Loucy (cell line): ENCODE data around the gene SCFD2.

Experiments
- H2AFZ ChIP-seq: fragments of 200-600 bp; sonication (generic); 2 replicates; pipeline ENCODE4 v1.6.0; 2016; ENCODE audit warnings: antibody characterized with exemption, mild to moderate bottlenecking, low read length, moderate library complexity
- H3F3A ChIP-seq: fragments of 200-600 bp; 2 replicates; pipeline ENCODE4 v1.6.0; 2016; ENCODE audit warnings: antibody characterized with exemption, low read depth, mild to moderate bottlenecking
- H3K27me3 ChIP-seq: fragments of 200-600 bp; sonication (generic); 2 replicates; pipeline ENCODE4 v1.6.1; 2014; ENCODE audit warnings: low read length, mild to moderate bottlenecking; ENCODE audit not compliant: insufficient read depth, poor library complexity, severe bottlenecking
- H3K36me3 ChIP-seq: fragments of 200-600 bp; sonication (generic); 2 replicates; pipeline ENCODE4 v1.6.1; 2016; ENCODE audit warnings: low read length; ENCODE audit not compliant: insufficient read depth
- H3K4me1 ChIP-seq: fragments of 200-600 bp; sonication (generic); 2 replicates; pipeline ENCODE4 v1.5.1; 2014; ENCODE audit warnings: low read length, mild to moderate bottlenecking; ENCODE audit not compliant: insufficient read depth, poor library complexity, severe bottlenecking
- H3K4me2 ChIP-seq: fragments of 200-600 bp; sonication (generic); 2 replicates; pipeline ENCODE4 v1.6.0; 2014; ENCODE audit warnings: antibody characterized with exemption, low read length, low read depth, mild to moderate bottlenecking; ENCODE audit not compliant: poor library complexity, severe bottlenecking
- H3K4me3 ChIP-seq: fragments of 200-600 bp; sonication (generic); 2 replicates; pipeline ENCODE4 v1.5.1; 2014; ENCODE audit warnings: low read length, mild to moderate bottlenecking, mixed read lengths; ENCODE audit not compliant: poor library complexity, severe bottlenecking
- H3K79me2 ChIP-seq: fragments of 200-600 bp; sonication (generic); 2 replicates; pipeline ENCODE4 v1.6.1; 2014; ENCODE audit warnings: low read length; ENCODE audit not compliant: insufficient read depth
- H3K9ac ChIP-seq: fragments of 200-600 bp; sonication (generic); 2 replicates; pipeline ENCODE4 v1.6.0; 2014; ENCODE audit warnings: mild to moderate bottlenecking, low read depth, low read length, moderate library complexity; ENCODE audit not compliant: poor library complexity, severe bottlenecking
- H3K9me2 ChIP-seq: fragments of 200-600 bp; sonication (generic); replicated peaks from 2 replicates; pipeline ENCODE4 v1.6.1; 2016; ENCODE audit warnings: low read depth, low read length, mixed read lengths
- H3K9me3 ChIP-seq: fragments of 200-600 bp; sonication (generic); 2 replicates; pipeline ENCODE4 v1.6.1; 2014; ENCODE audit warnings: mild to moderate bottlenecking, antibody characterized with exemption, low read length, low read depth; ENCODE audit not compliant: insufficient read depth
- H4K20me1 ChIP-seq: fragments of 200-600 bp; sonication (generic); 2 replicates; pipeline ENCODE4 v1.6.0; 2014; ENCODE audit warnings: antibody characterized with exemption, low read length, mild to moderate bottlenecking; ENCODE audit not compliant: insufficient read depth, poor library complexity, severe bottlenecking
- EZH2phosphoT487 ChIP-seq: fragments of 200-600 bp; IDR thresholded peaks from 2 replicates; pipeline ENCODE4 v1.6.1; 2018; ENCODE audit warnings: antibody characterized with exemption, mild to moderate bottlenecking, moderate library complexity, borderline replicate concordance
- TF ChIP-seq, protein P1 (sequence below): fragments of 200-600 bp; sonication (generic); conservative IDR thresholded peaks from 2 replicates; pipeline ENCODE4 v1.5.1; 2014; ENCODE audit warnings: mild to moderate bottlenecking, antibody characterized with exemption, low read length

Gene SCFD2

DNA sequence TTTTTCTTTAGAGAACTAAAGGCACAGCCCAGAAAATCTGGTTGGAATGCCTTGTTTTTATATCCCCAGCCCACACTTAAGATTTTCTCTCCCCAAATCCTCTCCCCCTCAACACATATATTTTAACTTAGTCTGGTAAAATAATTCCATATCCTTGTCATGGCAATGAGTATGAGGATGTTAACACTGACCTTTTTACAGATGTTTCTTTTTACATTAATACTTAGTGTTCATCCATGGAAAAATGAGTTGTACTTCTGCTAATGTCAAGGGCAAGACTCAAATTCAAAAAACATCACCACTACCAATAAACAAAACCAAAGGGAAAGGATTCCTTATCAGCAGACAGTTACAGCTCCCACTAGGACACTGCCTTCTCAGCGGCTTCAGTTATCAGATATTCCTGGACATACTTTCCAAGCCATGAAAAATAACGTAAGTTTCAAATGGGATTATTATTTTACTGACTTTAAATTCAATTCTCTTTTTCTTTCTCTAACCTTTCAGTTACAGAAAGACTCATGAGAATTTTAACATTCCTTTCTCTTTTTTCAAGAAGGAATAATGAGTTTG, 420.4 kb downstream of the SCFD2 start:
- TF ChIP-seq, protein P1, sequence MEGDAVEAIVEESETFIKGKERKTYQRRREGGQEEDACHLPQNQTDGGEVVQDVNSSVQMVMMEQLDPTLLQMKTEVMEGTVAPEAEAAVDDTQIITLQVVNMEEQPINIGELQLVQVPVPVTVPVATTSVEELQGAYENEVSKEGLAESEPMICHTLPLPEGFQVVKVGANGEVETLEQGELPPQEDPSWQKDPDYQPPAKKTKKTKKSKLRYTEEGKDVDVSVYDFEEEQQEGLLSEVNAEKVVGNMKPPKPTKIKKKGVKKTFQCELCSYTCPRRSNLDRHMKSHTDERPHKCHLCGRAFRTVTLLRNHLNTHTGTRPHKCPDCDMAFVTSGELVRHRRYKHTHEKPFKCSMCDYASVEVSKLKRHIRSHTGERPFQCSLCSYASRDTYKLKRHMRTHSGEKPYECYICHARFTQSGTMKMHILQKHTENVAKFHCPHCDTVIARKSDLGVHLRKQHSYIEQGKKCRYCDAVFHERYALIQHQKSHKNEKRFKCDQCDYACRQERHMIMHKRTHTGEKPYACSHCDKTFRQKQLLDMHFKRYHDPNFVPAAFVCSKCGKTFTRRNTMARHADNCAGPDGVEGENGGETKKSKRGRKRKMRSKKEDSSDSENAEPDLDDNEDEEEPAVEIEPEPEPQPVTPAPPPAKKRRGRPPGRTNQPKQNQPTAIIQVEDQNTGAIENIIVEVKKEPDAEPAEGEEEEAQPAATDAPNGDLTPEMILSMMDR = no peak
- no peak for TF ChIP-seq EZH2phosphoT487
- H4K20me1 ChIP-seq = no peaks in the 10 kb centered on the region
- H3K79me2 ChIP-seq = no peaks in the 10 kb centered on the region
- no peak overlapping the region for H3K4me2 ChIP-seq
- no peak overlapping the region for H3K9ac ChIP-seq
- no peaks in the 10 kb centered on the region for H3F3A ChIP-seq
- H3K36me3 ChIP-seq = no peaks in the 10 kb centered on the region
- H3K9me2 ChIP-seq = no peaks in the 10 kb centered on the region
- H3K27me3 ChIP-seq = no peaks in the 10 kb centered on the region
- H3K4me1 ChIP-seq = no peaks in the 10 kb centered on the region
- H3K9me3 ChIP-seq = no peaks in the 10 kb centered on the region
- H3K4me3 ChIP-seq = no peak overlapping the region
- H2AFZ ChIP-seq = no peak overlapping the region

DNA sequence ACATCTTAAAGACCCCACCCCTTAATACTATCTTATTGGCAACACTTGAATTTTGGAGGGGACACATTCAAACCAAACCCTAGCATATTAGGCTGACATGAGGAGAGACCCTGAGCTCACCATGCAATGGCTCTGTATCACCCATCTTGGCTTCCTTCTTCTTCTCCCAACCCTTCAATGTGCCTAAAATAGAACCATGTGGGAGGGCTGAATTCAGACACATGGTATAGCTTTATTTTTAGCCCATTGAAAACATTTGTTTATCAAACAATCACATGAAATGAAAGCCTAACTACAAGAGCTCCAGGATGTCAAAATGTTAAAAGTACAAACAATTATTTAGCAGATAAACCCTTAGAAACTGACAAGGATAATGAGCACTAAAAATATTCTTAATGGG, 422.2 kb downstream of the SCFD2 start:
- Histone ChIP-seq H2AFZ (no peak overlapping the region), H3K4me1 (no peaks in the 10 kb centered on the region), H3K9me2 (no peaks in the 10 kb centered on the region), H3F3A (no peaks in the 10 kb centered on the region), H3K4me2 (no peak overlapping the region), H3K36me3 (no peaks in the 10 kb centered on the region), H3K9me3 (no peaks in the 10 kb centered on the region), H4K20me1 (no peaks in the 10 kb centered on the region), H3K79me2 (no peaks in the 10 kb centered on the region), H3K9ac (no peak overlapping the region), H3K27me3 (no peaks in the 10 kb centered on the region), H3K4me3 (no peak overlapping the region)
- TF ChIP-seq, protein P1 = no peak
- TF ChIP-seq EZH2phosphoT487 = no peak

DNA sequence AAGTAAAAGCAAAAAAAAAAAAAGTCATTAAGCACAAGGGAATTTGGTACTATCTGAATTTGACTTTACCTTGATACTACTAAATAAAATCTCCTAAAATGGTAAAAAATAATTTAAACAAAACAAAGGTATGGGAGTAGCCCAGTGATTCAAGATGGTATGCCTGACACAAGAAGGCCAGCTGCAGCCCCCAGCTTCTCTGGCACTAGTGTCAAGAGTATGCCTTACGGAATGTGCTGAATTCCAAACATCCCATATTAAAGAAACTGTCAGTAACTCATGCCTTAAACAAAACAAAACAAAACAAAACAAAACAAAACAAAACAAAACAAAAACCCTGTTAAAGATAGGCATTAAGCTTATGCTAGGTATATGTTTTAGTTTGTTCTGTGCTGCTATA, 422.9 kb downstream of the SCFD2 start:
- no peak for TF ChIP-seq EZH2phosphoT487
- TF ChIP-seq, protein P1 = no peak
- Histone ChIP-seq H3K9ac (no peak overlapping the region), H3K9me2 (no peaks in the 10 kb centered on the region), H3K4me1 (no peaks in the 10 kb centered on the region), H3K36me3 (no peaks in the 10 kb centered on the region), H3K4me3 (no peak overlapping the region), H3K79me2 (no peaks in the 10 kb centered on the region), H3F3A (no peaks in the 10 kb centered on the region), H4K20me1 (no peaks in the 10 kb centered on the region), H2AFZ (no peak overlapping the region), H3K4me2 (no peak overlapping the region), H3K27me3 (no peaks in the 10 kb centered on the region), H3K9me3 (no peaks in the 10 kb centered on the region)
